Loucy (cell line): Measurements from ENCODE around the gene KLK13.

Source experiments
- H2AFZ ChIP-seq: fragments of 200-600 bp; sonication (generic); 2 replicates; pipeline ENCODE4 v1.6.0; 2016; ENCODE audit warnings: antibody characterized with exemption, mild to moderate bottlenecking, low read length, moderate library complexity
- H3F3A ChIP-seq: fragments of 200-600 bp; 2 replicates; pipeline ENCODE4 v1.6.0; 2016; ENCODE audit warnings: antibody characterized with exemption, low read depth, mild to moderate bottlenecking
- H3K27me3 ChIP-seq: fragments of 200-600 bp; sonication (generic); 2 replicates; pipeline ENCODE4 v1.6.1; 2014; ENCODE audit warnings: low read length, mild to moderate bottlenecking; ENCODE audit not compliant: insufficient read depth, poor library complexity, severe bottlenecking
- H3K36me3 ChIP-seq: fragments of 200-600 bp; sonication (generic); 2 replicates; pipeline ENCODE4 v1.6.1; 2016; ENCODE audit warnings: low read length; ENCODE audit not compliant: insufficient read depth
- H3K4me1 ChIP-seq: fragments of 200-600 bp; sonication (generic); 2 replicates; pipeline ENCODE4 v1.5.1; 2014; ENCODE audit warnings: low read length, mild to moderate bottlenecking; ENCODE audit not compliant: insufficient read depth, poor library complexity, severe bottlenecking
- H3K4me2 ChIP-seq: fragments of 200-600 bp; sonication (generic); 2 replicates; pipeline ENCODE4 v1.6.0; 2014; ENCODE audit warnings: antibody characterized with exemption, low read length, low read depth, mild to moderate bottlenecking; ENCODE audit not compliant: poor library complexity, severe bottlenecking
- H3K4me3 ChIP-seq: fragments of 200-600 bp; sonication (generic); 2 replicates; pipeline ENCODE4 v1.5.1; 2014; ENCODE audit warnings: low read length, mild to moderate bottlenecking, mixed read lengths; ENCODE audit not compliant: poor library complexity, severe bottlenecking
- H3K79me2 ChIP-seq: fragments of 200-600 bp; sonication (generic); 2 replicates; pipeline ENCODE4 v1.6.1; 2014; ENCODE audit warnings: low read length; ENCODE audit not compliant: insufficient read depth
- H3K9ac ChIP-seq: fragments of 200-600 bp; sonication (generic); 2 replicates; pipeline ENCODE4 v1.6.0; 2014; ENCODE audit warnings: mild to moderate bottlenecking, low read depth, low read length, moderate library complexity; ENCODE audit not compliant: poor library complexity, severe bottlenecking
- H3K9me2 ChIP-seq: fragments of 200-600 bp; sonication (generic); replicated peaks from 2 replicates; pipeline ENCODE4 v1.6.1; 2016; ENCODE audit warnings: low read depth, low read length, mixed read lengths
- H3K9me3 ChIP-seq: fragments of 200-600 bp; sonication (generic); 2 replicates; pipeline ENCODE4 v1.6.1; 2014; ENCODE audit warnings: mild to moderate bottlenecking, antibody characterized with exemption, low read length, low read depth; ENCODE audit not compliant: insufficient read depth
- H4K20me1 ChIP-seq: fragments of 200-600 bp; sonication (generic); 2 replicates; pipeline ENCODE4 v1.6.0; 2014; ENCODE audit warnings: antibody characterized with exemption, low read length, mild to moderate bottlenecking; ENCODE audit not compliant: insufficient read depth, poor library complexity, severe bottlenecking
- CTCF ChIP-seq: fragments of 200-600 bp; sonication (generic); conservative IDR thresholded peaks from 2 replicates; pipeline ENCODE4 v1.5.1; 2014; ENCODE audit warnings: mild to moderate bottlenecking, antibody characterized with exemption, low read length
- EZH2phosphoT487 ChIP-seq: fragments of 200-600 bp; IDR thresholded peaks from 2 replicates; pipeline ENCODE4 v1.6.1; 2018; ENCODE audit warnings: antibody characterized with exemption, mild to moderate bottlenecking, moderate library complexity, borderline replicate concordance

KLK13 gene

GRCh38 chr19:51007488-51007887, 57.4 kb downstream of the KLK13 start:
- Histone ChIP-seq H3K36me3 (no peaks in the 10 kb centered on the region), H2AFZ (no peak overlapping the region), H3K9me2 (no peaks in the 10 kb centered on the region), H3K4me1 (no peaks in the 10 kb centered on the region), H4K20me1 (no peaks in the 10 kb centered on the region), H3K79me2 (no peaks in the 10 kb centered on the region), H3K4me2 (no peak overlapping the region), H3K9me3 (peaks cover 3% of the 10 kb centered on the region; the same call in 1 of the 2 replicates), H3K4me3 (no peak overlapping the region), H3K27me3 (no peaks in the 10 kb centered on the region), H3K9ac (no peak overlapping the region), H3F3A (no peaks in the 10 kb centered on the region)
- TF ChIP-seq EZH2phosphoT487 (no peak), CTCF (no peak)

- no peaks in the 10 kb centered on the region for H3F3A ChIP-seq
- no peaks in the 10 kb centered on the region for H3K9me2 ChIP-seq
- no peaks in the 10 kb centered on the region for H3K79me2 ChIP-seq
- H3K27me3 ChIP-seq: no peaks in the 10 kb centered on the region
- peaks cover 5% of the 10 kb centered on the region; the same call in 1 of the 2 replicates for H3K9me3 ChIP-seq
- H3K36me3 ChIP-seq: no peaks in the 10 kb centered on the region
- no peak overlapping the region for H3K4me2 ChIP-seq
- H3K4me1 ChIP-seq: no peaks in the 10 kb centered on the region
- TF ChIP-seq EZH2phosphoT487 (no peak), CTCF (no peak)
- no peak overlapping the region for H3K9ac ChIP-seq
- no peak overlapping the region for H2AFZ ChIP-seq
- H4K20me1 ChIP-seq: no peaks in the 10 kb centered on the region
- H3K4me3 ChIP-seq: no peak overlapping the region
Measured at GRCh38 chr19:51006406-51006805, 58.5 kb downstream of the KLK13 start.
